SJSA1 (cell line): ENCODE results near the gene CHD1L. TPM values are rescaled to one million over a fixed set of nuclear protein-coding genes. Genes with fewer than 3 reads are reported as not detected.
"Not testable (repeated sequence)": the region's sequence is repeated elsewhere in the genome, so short reads cannot be mapped to it uniquely, and the experiment has no call there.

ENCODE experiments used
- DNase-seq, 2 experiments: peaks; one replicate each; pipeline ENCODE4 v3.0.0-alpha.2; 2015 to 2020; ENCODE audit warnings: low spot score in 2 of 2, low read depth in 1 of 2
- H3K27ac ChIP-seq: fragments of 250-450 bp; sonication (Bioruptor Pico); 2 replicates; pipeline ENCODE4 v1.5.1; 2020; ENCODE audit warnings: mild to moderate bottlenecking, moderate library complexity
- H3K27me3 ChIP-seq: fragments of 250-450 bp; sonication (Bioruptor Pico); replicated peaks from 2 replicates; pipeline ENCODE4 v1.5.1; 2020; ENCODE audit warnings: mild to moderate bottlenecking, moderate library complexity
- H3K36me3 ChIP-seq: fragments of 250-450 bp; sonication (Bioruptor Pico); 2 replicates; pipeline ENCODE4 v1.5.1; 2020; ENCODE audit warnings: mild to moderate bottlenecking
- H3K4me1 ChIP-seq: fragments of 250-450 bp; sonication (Bioruptor Pico); replicated peaks from 2 replicates; pipeline ENCODE4 v1.6.1; 2021; ENCODE audit warnings: mild to moderate bottlenecking
- H3K4me3 ChIP-seq: fragments of 250-450 bp; sonication (Bioruptor Pico); 2 replicates; pipeline ENCODE4 v1.5.1; 2020; ENCODE audit warnings: mild to moderate bottlenecking
- H3K9me3 ChIP-seq: fragments of 250-450 bp; sonication (Bioruptor Pico); replicated peaks from 2 replicates; pipeline ENCODE4 v1.5.1; 2020; ENCODE audit warnings: mild to moderate bottlenecking
- total RNA-seq: library from RNA; depleted of rRNA; stranded (reverse); fragments of >200 nt; shearing (Covaris generic); gene quantifications from 2 replicates; pipeline ENCODE4 v1.2.3, GENCODE V29; 2014

Gene CHD1L
- total RNA-seq, 1 experiment from 2014 or later, result 52.5 TPM

DNA sequence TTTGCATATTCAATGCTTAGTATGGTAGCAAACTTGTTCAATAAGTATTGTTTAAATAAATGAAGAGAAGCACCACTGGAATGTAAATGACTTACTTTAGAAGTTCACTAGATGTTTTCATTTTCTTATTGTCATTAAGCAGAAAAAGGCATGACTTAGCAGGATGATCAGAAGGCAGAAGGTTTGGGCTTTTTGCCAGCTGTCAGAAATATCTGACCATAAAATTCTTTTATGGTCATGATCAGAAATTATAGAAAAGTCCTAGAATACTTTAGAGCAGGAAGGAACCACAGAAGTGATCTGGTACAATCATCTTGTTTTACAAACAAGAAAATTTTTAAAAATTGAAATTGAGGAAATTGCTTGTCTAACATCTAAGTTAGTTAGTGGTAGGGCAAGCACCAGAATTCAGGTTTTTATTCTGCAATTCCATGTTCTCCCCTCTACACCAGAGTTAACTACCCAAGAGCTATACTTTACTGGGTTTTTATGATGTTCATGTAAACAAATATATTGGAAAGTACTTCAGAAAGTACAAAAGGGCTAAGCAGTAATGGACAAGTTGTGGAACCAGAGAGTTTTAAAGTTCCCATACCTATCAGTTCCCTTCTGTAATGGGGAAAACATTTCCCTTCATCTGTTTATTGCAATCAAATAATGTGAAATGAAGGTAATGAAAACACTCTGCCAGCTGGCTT, 27.5 kb upstream of the CHD1L start:
- no peaks in the 10 kb centered on the region for H3K9me3 ChIP-seq
- H3K4me3 ChIP-seq, result no peak overlapping the region
- no peaks in the 10 kb centered on the region; the same call in 1 of the 2 replicates for H3K27me3 ChIP-seq
- no peak for DNase-seq
- no peaks in the 10 kb centered on the region for H3K4me1 ChIP-seq
- no peaks in the 10 kb centered on the region for H3K36me3 ChIP-seq
- no peak overlapping the region for H3K27ac ChIP-seq

GRCh38 chr1:147215540-147215916, 27.0 kb upstream of the CHD1L start:
- no peak overlapping the region for H3K27ac ChIP-seq
- H3K36me3 ChIP-seq, result no peaks in the 10 kb centered on the region

GRCh38 chr1:147216124-147216523, 26.4 kb upstream of the CHD1L start:
- Histone ChIP-seq H3K4me3 (no peak overlapping the region), H3K36me3 (no peaks in the 10 kb centered on the region), H3K27me3 (no peaks in the 10 kb centered on the region; the same call in 1 of the 2 replicates), H3K9me3 (no peaks in the 10 kb centered on the region), H3K4me1 (no peaks in the 10 kb centered on the region), H3K27ac (no peak overlapping the region)
- DNase-seq, result no peak

More at GRCh38 chr1:147215540-147215916, 27.0 kb upstream of the CHD1L start:
- Histone ChIP-seq H3K4me3 (no peak overlapping the region), H3K27me3 (no peaks in the 10 kb centered on the region; the same call in 1 of the 2 replicates), H3K9me3 (no peaks in the 10 kb centered on the region), H3K4me1 (no peaks in the 10 kb centered on the region)
- DNase-seq, result no peak

GRCh38 chr1:147217141-147217540, 25.3 kb upstream of the CHD1L start:
- Histone ChIP-seq H3K27me3 (no peaks in the 10 kb centered on the region; the same call in 1 of the 2 replicates), H3K36me3 (no peaks in the 10 kb centered on the region), H3K9me3 (no peaks in the 10 kb centered on the region), H3K4me3 (no peak overlapping the region), H3K27ac (no peak overlapping the region), H3K4me1 (no peaks in the 10 kb centered on the region)
- DNase-seq, result no peak

DNA sequence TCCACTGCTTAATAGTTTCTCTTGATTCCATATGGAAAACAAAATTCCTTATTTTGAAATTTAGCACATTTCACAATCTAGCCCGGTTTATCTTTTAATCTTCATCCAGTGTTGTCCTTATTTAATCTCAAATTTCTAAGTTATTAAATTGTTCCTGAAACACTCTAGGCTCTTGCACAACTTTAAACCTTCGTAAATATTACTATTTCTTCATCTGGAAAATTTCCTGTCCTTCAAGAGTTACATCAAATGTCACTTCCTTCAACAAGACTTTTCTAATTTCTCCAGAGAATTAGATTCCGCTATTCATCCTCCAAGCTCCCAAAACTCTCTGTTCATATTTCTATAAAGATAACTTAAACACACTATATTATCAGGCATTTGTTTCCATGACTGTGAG, 23.9 kb upstream of the CHD1L start:
- no peak overlapping the region for H3K27ac ChIP-seq
- H3K9me3 ChIP-seq, result no peaks in the 10 kb centered on the region
- no peaks in the 10 kb centered on the region; the same call in 1 of the 2 replicates for H3K27me3 ChIP-seq
- H3K4me3 ChIP-seq, result no peak overlapping the region
- no peak for DNase-seq
- H3K36me3 ChIP-seq, result no peaks in the 10 kb centered on the region
- H3K4me1 ChIP-seq, result no peaks in the 10 kb centered on the region

DNA sequence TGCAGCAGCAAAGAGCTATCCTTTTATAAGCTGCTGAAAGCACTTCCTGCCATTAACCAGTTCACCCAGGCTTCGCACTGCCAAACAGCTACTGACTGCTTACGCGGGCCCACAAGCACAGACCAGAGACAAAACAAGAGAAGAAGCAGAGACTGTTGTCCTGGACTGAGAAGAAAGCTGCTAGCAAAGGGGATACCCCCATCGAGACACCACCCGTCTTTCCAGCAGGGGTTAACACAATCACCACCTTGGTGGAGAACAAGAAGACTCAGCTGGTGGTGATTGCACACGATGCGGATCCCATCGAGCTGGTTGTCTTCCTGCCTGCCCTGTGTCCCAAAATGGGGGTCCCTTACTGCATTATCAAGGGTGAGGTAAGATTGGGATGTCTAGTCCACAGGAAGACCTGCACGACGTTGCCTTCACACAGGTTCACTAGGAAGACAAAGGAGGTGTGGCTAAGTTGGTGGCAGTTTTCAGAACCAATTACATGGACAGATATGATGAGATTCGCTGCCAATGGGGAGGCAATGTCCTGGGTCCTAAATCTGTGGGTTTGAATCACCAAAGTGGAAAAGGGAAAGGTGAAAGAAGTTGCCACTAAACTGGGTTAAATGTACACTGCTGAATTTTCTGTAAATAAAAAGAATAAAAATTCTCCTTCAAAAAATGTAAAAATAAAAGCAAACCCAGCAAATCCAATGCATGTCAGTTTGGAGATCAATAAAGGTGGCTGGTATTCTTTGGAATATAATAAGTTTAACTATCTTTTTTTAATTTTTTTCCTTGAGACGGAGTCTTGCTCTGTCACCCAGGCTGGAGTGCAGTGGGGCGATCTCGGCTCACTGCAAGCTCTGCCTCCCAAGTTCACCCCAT, 18.5 kb upstream of the CHD1L start:
- no peak for DNase-seq
- Histone ChIP-seq H3K36me3 (no peaks in the 10 kb centered on the region), H3K4me1 (no peaks in the 10 kb centered on the region), H3K4me3 (no peak overlapping the region), H3K27me3 (no peaks in the 10 kb centered on the region), H3K27ac (no peak overlapping the region), H3K9me3 (no peaks in the 10 kb centered on the region)

DNA sequence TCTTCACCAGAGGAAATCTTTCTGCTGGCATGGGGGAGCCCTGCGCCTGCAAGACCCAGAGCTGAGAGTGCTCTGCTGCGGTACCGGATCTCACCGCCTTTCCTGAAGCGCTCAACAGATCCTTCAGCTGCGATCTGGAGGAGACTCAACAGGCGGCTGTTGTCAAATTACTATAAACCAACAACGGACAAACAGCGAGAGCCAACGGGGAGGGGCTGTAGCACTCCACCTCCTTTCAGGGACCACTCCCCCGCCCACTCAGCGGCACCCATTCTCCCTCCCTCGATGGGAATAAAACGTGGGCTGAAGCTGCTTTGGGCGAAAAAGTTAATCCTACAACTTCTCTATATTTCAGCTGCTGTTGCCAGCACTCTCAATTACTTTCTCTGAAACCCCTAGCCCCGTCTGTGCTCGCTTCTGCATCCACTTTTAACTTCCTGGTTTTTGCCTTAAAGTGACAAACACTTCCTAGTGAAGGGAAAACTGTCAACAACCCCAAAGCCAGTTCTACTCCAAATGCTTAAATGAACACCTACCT, 17.2 kb upstream of the CHD1L start, which contains the start of gene FMO5:
Gene FMO5, minus strand, starts transcription at position 147 of the 538 bp plus-strand sequence. CDS start 310 bp downstream, outside the sequence.
- Histone ChIP-seq H3K4me3 (peak within 1 kb of the TSS; percentile 47), H3K36me3 (no peaks in the 10 kb centered on the region), H3K9me3 (no peaks in the 10 kb centered on the region), H3K27me3 (no peaks in the 10 kb centered on the region), H3K4me1 (no peaks in the 10 kb centered on the region), H3K27ac (0 out of 2 replicates have a peak within 1 kb of the TSS, but pooled peaks have one; percentile 13)
- DNase-seq, result peak; percentile 58 to 59

GRCh38 chr1:147231032-147231431, 11.5 kb upstream of the CHD1L start:
- not testable (repeated sequence) for H3K4me1 ChIP-seq, H3K27me3 ChIP-seq, DNase-seq, H3K27ac ChIP-seq, H3K36me3 ChIP-seq, H3K9me3 ChIP-seq, H3K4me3 ChIP-seq

DNA sequence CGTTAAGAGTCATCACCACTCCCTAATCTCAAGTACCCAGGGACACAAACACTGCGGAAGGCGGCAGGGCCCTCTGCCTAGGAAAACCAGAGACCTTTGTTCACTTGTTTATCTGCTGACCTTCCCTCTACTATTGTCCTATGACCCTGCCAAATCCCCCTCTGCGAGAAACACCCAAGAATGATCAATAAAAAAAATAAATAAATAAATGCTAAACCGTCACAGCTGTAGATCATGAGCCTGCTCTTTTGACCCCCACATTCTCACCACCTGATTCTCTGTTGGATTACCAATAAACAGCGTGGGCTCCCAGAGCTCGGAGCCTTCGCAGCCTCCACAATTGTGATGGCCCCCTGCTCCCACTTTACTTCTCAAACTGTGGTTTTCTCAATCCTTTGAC, 8.6 kb upstream of the CHD1L start:
- not testable (repeated sequence) for DNase-seq, H3K9me3 ChIP-seq, H3K4me1 ChIP-seq, H3K27ac ChIP-seq, H3K4me3 ChIP-seq, H3K27me3 ChIP-seq, H3K36me3 ChIP-seq

DNA sequence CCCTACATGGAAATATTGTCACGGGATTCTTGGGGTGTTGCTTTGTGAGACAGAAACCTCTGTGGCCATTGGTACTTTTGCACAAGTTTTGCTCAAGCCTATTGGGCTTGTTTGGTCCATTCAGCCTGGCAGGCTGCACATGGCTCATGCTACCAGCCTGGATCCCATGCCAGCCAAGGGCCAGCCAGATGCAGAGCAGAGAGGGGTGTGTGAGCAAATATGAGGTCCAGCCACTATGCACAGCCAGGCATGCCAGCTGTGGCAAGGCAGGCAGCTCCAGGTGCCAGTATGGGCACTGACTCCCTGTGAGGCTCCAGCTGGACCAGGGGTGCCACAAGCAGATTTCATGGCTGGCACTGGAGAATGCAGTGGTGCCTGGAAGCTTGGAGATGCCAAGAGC, 6.7 kb upstream of the CHD1L start:
- H3K27ac ChIP-seq, result no peak overlapping the region
- no peaks in the 10 kb centered on the region for H3K27me3 ChIP-seq
- no peaks in the 10 kb centered on the region for H3K36me3 ChIP-seq
- no peaks in the 10 kb centered on the region for H3K4me1 ChIP-seq
- no peak overlapping the region for H3K4me3 ChIP-seq
- no peaks in the 10 kb centered on the region for H3K9me3 ChIP-seq
- no peak for DNase-seq

DNA sequence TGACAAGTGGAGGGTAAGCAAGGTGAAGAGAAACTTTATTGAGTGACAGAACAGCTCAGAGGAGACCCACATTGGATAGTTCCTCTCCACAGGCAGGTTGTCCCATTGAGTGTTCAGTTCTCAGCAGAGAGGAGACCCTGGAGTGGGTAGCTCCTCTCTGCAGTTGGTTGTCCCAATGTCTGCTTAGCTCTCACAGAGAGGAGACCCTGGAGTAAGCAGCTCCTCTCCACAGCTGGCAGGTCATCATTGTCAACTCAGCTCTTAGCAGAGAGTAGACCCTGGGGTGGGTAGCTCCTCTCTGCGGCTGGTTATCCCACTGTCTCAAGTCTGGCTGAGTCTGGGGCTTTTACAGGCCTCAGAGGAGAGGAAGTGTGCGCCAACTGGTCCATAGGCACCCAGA, 6.0 kb upstream of the CHD1L start:
- Histone ChIP-seq H3K27ac (no peak overlapping the region), H3K36me3 (no peaks in the 10 kb centered on the region), H3K27me3 (no peaks in the 10 kb centered on the region), H3K9me3 (no peaks in the 10 kb centered on the region), H3K4me3 (no peak overlapping the region), H3K4me1 (no peaks in the 10 kb centered on the region)
- DNase-seq, result no peak

- DNase-seq, result no peak
- Histone ChIP-seq H3K27me3 (no peaks in the 10 kb centered on the region), H3K9me3 (no peaks in the 10 kb centered on the region), H3K4me3 (no peak overlapping the region), H3K36me3 (no peaks in the 10 kb centered on the region), H3K4me1 (peaks cover 3% of the 10 kb centered on the region; the same call in 1 of the 2 replicates), H3K27ac (no peak overlapping the region)
Measured at GRCh38 chr1:147236959-147237791, 5.3 kb upstream of the CHD1L start.
